SJCRH30 (cell line): ENCODE data around the gene GTF2IRD1. TPM values are rescaled to one million over a fixed set of nuclear protein-coding genes. Genes with fewer than 3 reads are reported as not detected.
"Not testable (repeated sequence)": the region's sequence is repeated elsewhere in the genome, so short reads cannot be mapped to it uniquely, and the experiment has no call there.

Source experiments
- DNase-seq, 2 experiments: peaks; one replicate each; pipeline ENCODE4 v3.0.0-alpha.2; 2015 to 2020
- H3K27ac ChIP-seq: fragments of 250-450 bp; sonication (Bioruptor Pico); 2 replicates; pipeline ENCODE4 v1.5.1; 2020; ENCODE audit warnings: mild to moderate bottlenecking, moderate library complexity
- H3K27me3 ChIP-seq: fragments of 250-450 bp; sonication (Bioruptor Pico); 2 replicates; pipeline ENCODE4 v1.5.1; 2020; ENCODE audit warnings: mild to moderate bottlenecking, moderate library complexity
- H3K36me3 ChIP-seq: fragments of 250-450 bp; sonication (Bioruptor Pico); 2 replicates; pipeline ENCODE4 v1.5.1; 2020; ENCODE audit warnings: mild to moderate bottlenecking, moderate library complexity
- H3K4me1 ChIP-seq: fragments of 250-450 bp; sonication (Bioruptor Pico); 2 replicates; pipeline ENCODE4 v1.5.1; 2020; ENCODE audit warnings: mild to moderate bottlenecking, moderate library complexity
- H3K4me3 ChIP-seq: fragments of 250-450 bp; sonication (Bioruptor Pico); 2 replicates; pipeline ENCODE4 v1.5.1; 2020; ENCODE audit warnings: mild to moderate bottlenecking, moderate library complexity
- H3K9me3 ChIP-seq: fragments of 250-450 bp; sonication (Bioruptor Pico); replicated peaks from 2 replicates; pipeline ENCODE4 v1.5.1; 2020; ENCODE audit warnings: mild to moderate bottlenecking, moderate library complexity
- total RNA-seq: library from RNA; depleted of rRNA; stranded (reverse); fragments of >200 nt; shearing (Covaris generic); gene quantifications from 2 replicates; pipeline ENCODE4 v1.2.3, GENCODE V29; 2014

Gene GTF2IRD1
- total RNA-seq, 1 experiment from 2014 or later = 49.3 TPM

- Histone ChIP-seq H3K4me3 (no peak overlapping the region), H3K4me1 (peaks cover 5% of the 10 kb centered on the region; the same call in 1 of the 2 replicates), H3K9me3 (no peaks in the 10 kb centered on the region), H3K27ac (no peak overlapping the region), H3K36me3 (peaks cover 78% of the 10 kb centered on the region), H3K27me3 (no peaks in the 10 kb centered on the region)
- DNase-seq = no peak
Measured at GRCh38 chr7:74518654-74519053, 64.9 kb downstream of the GTF2IRD1 start.

GRCh38 chr7:74519395-74519794 lies 65.7 kb downstream of the GTF2IRD1 start:
- Histone ChIP-seq H3K27ac (no peak overlapping the region), H3K4me3 (no peak overlapping the region), H3K36me3 (peaks cover 79% of the 10 kb centered on the region), H3K9me3 (no peaks in the 10 kb centered on the region), H3K4me1 (no peaks in the 10 kb centered on the region; the same call in 1 of the 2 replicates), H3K27me3 (no peaks in the 10 kb centered on the region)
- no peak for DNase-seq

- DNase-seq = no peak
- Histone ChIP-seq H3K27me3 (no peaks in the 10 kb centered on the region), H3K36me3 (peaks cover 78% of the 10 kb centered on the region), H3K4me1 (no peaks in the 10 kb centered on the region), H3K4me3 (no peak overlapping the region), H3K9me3 (no peaks in the 10 kb centered on the region), H3K27ac (no peak overlapping the region)
Measured at GRCh38 chr7:74521855-74522254, 68.1 kb downstream of the GTF2IRD1 start.

- Histone ChIP-seq H3K4me1 (no peaks in the 10 kb centered on the region), H3K9me3 (no peaks in the 10 kb centered on the region), H3K36me3 (peaks cover 75% of the 10 kb centered on the region)
Measured at GRCh38 chr7:74522281-74522905, 68.7 kb downstream of the GTF2IRD1 start.

GRCh38 chr7:74523015-74523414 lies 69.3 kb downstream of the GTF2IRD1 start:
- Histone ChIP-seq H3K27me3 (no peaks in the 10 kb centered on the region), H3K9me3 (no peaks in the 10 kb centered on the region), H3K36me3 (peaks cover 72% of the 10 kb centered on the region), H3K4me1 (no peaks in the 10 kb centered on the region), H3K27ac (no peak overlapping the region), H3K4me3 (no peak overlapping the region)
- no peak for DNase-seq

More at GRCh38 chr7:74522281-74522905, 68.7 kb downstream of the GTF2IRD1 start:
- no peak for DNase-seq
- no peaks in the 10 kb centered on the region for H3K27me3 ChIP-seq
- no peak overlapping the region for H3K27ac ChIP-seq
- H3K4me3 ChIP-seq = no peak overlapping the region

- no peak overlapping the region for H3K4me3 ChIP-seq
- no peaks in the 10 kb centered on the region for H3K27me3 ChIP-seq
- H3K27ac ChIP-seq = no peak overlapping the region
- peaks cover 56% of the 10 kb centered on the region for H3K36me3 ChIP-seq
- DNase-seq = no peak
- no peaks in the 10 kb centered on the region for H3K9me3 ChIP-seq
- no peaks in the 10 kb centered on the region for H3K4me1 ChIP-seq
Measured at GRCh38 chr7:74525140-74525539, 71.4 kb downstream of the GTF2IRD1 start.

GRCh38 chr7:74525881-74526280 lies 72.2 kb downstream of the GTF2IRD1 start:
- no peaks in the 10 kb centered on the region for H3K4me1 ChIP-seq
- no peak overlapping the region for H3K27ac ChIP-seq
- H3K4me3 ChIP-seq = no peak overlapping the region
- H3K9me3 ChIP-seq = no peaks in the 10 kb centered on the region
- no peak for DNase-seq
- peaks cover 55% of the 10 kb centered on the region for H3K36me3 ChIP-seq
- H3K27me3 ChIP-seq = no peaks in the 10 kb centered on the region

- no peak for DNase-seq
- H3K27ac ChIP-seq = no peak overlapping the region
Measured at GRCh38 chr7:74526780-74527179, 73.1 kb downstream of the GTF2IRD1 start.

GRCh38 chr7:74527842-74528241 lies 74.1 kb downstream of the GTF2IRD1 start:
- H3K4me1 ChIP-seq = no peaks in the 10 kb centered on the region
- no peak overlapping the region for H3K27ac ChIP-seq
- peaks cover 51% of the 10 kb centered on the region for H3K36me3 ChIP-seq
- no peak overlapping the region for H3K4me3 ChIP-seq
- H3K27me3 ChIP-seq = no peaks in the 10 kb centered on the region
- DNase-seq = no peak
- H3K9me3 ChIP-seq = no peaks in the 10 kb centered on the region

More at GRCh38 chr7:74526780-74527179, 73.1 kb downstream of the GTF2IRD1 start:
- H3K4me1 ChIP-seq = no peaks in the 10 kb centered on the region
- no peaks in the 10 kb centered on the region for H3K9me3 ChIP-seq
- no peaks in the 10 kb centered on the region for H3K27me3 ChIP-seq
- peaks cover 53% of the 10 kb centered on the region for H3K36me3 ChIP-seq
- H3K4me3 ChIP-seq = no peak overlapping the region

GRCh38 chr7:74528773-74529172 lies 75.1 kb downstream of the GTF2IRD1 start:
- not testable (repeated sequence) for H3K4me1 ChIP-seq, DNase-seq, H3K27ac ChIP-seq, H3K4me3 ChIP-seq, H3K27me3 ChIP-seq, H3K9me3 ChIP-seq
- H3K36me3 ChIP-seq = peaks cover 53% of the 10 kb centered on the region

- Histone ChIP-seq H3K4me3 (no peak overlapping the region), H3K27ac (no peak overlapping the region), H3K4me1 (no peaks in the 10 kb centered on the region), H3K27me3 (no peaks in the 10 kb centered on the region), H3K36me3 (peaks cover 68% of the 10 kb centered on the region), H3K9me3 (no peaks in the 10 kb centered on the region)
- DNase-seq = no peak
Measured at GRCh38 chr7:74535951-74536356, 82.2 kb downstream of the GTF2IRD1 start.

- not testable (repeated sequence) for DNase-seq, H3K4me3 ChIP-seq, H3K27me3 ChIP-seq, H3K9me3 ChIP-seq, H3K27ac ChIP-seq, H3K4me1 ChIP-seq
- peaks cover 65% of the 10 kb centered on the region for H3K36me3 ChIP-seq
Measured at GRCh38 chr7:74541937-74542336, 88.2 kb downstream of the GTF2IRD1 start.

- Histone ChIP-seq H3K9me3 (no peaks in the 10 kb centered on the region), H3K27ac (no peak overlapping the region), H3K4me3 (no peak overlapping the region), H3K27me3 (no peaks in the 10 kb centered on the region), H3K4me1 (no peaks in the 10 kb centered on the region), H3K36me3 (peaks cover 67% of the 10 kb centered on the region)
- peak; percentile 41 to 46 for DNase-seq
Measured at GRCh38 chr7:74542558-74543117, 88.9 kb downstream of the GTF2IRD1 start.

GRCh38 chr7:74544706-74545469 lies 91.2 kb downstream of the GTF2IRD1 start:
- Histone ChIP-seq H3K4me3 (no peak overlapping the region), H3K36me3 (peaks cover 67% of the 10 kb centered on the region), H3K27ac (no peak overlapping the region), H3K27me3 (no peaks in the 10 kb centered on the region), H3K4me1 (no peaks in the 10 kb centered on the region), H3K9me3 (no peaks in the 10 kb centered on the region)
- peak; percentile 75 to 92 for DNase-seq

GRCh38 chr7:74545921-74546320 lies 92.2 kb downstream of the GTF2IRD1 start:
- H3K27ac ChIP-seq = no peak overlapping the region
- no peaks in the 10 kb centered on the region for H3K27me3 ChIP-seq
- no peak overlapping the region for H3K4me3 ChIP-seq
- H3K4me1 ChIP-seq = no peaks in the 10 kb centered on the region
- peaks cover 60% of the 10 kb centered on the region for H3K36me3 ChIP-seq
- DNase-seq = no peak
- no peaks in the 10 kb centered on the region for H3K9me3 ChIP-seq
